HepG2 (cell line): ENCODE data around the gene EXOC6B. TPM values are rescaled to one million over a fixed set of nuclear protein-coding genes. Genes with fewer than 3 reads are reported as not detected.

Experiments used
- PRPF4 ChIP-seq: fragments of 200-400 bp; formaldehyde crosslinking; IDR thresholded peaks from 2 replicates; pipeline ENCODE4 v1.6.1; 2016; ENCODE audit warnings: low read length, low read depth; ENCODE audit not compliant: poor library complexity, severe bottlenecking
- RERE ChIP-seq: IDR thresholded peaks from 2 replicates; pipeline ENCODE4 v1.6.1; 2016; ENCODE audit warnings: low read depth, missing genetic modification reagents, missing compliant biosample characterization
- SMAD1 ChIP-seq: sonication (generic); formaldehyde crosslinking; IDR thresholded peaks from 2 replicates; pipeline ENCODE4 v1.4.0; 2020; ENCODE audit warnings: missing genetic modification reagents, low read depth, mild to moderate bottlenecking, borderline replicate concordance
- ZFY ChIP-seq: sonication (generic); formaldehyde crosslinking; IDR thresholded peaks from 2 replicates; pipeline ENCODE4 v1.4.0; 2020; ENCODE audit warnings: missing genetic modification reagents
- ZNF207 ChIP-seq: fragments of 450-650 bp; IDR thresholded peaks from 2 replicates; pipeline ENCODE4 v1.6.1; 2016; ENCODE audit warnings: antibody characterized with exemption, borderline replicate concordance
- ZNF576 ChIP-seq: sonication (generic); formaldehyde crosslinking; IDR thresholded peaks from 2 replicates; pipeline ENCODE4 v1.4.0; 2020; ENCODE audit warnings: mild to moderate bottlenecking, missing genetic modification reagents
- ZNF639 ChIP-seq: conservative IDR thresholded peaks from 2 replicates; pipeline ENCODE4 v1.6.1; 2018; ENCODE audit warnings: missing genetic modification reagents
- ZNF687 ChIP-seq: sonication (generic); formaldehyde crosslinking; IDR thresholded peaks from 2 replicates; pipeline ENCODE4 v1.5.1; 2020; ENCODE audit warnings: mild to moderate bottlenecking, missing genetic modification reagents, moderate library complexity
- polyA plus RNA-seq, 8 experiments: library from polyadenylated mRNA; depleted of rRNA in 3 of 8; stranded (reverse) in 7 of 8; unstranded in 1 of 8; fragments of >200 nt; fragmentation: Illumina TruSeq in 4 of 8; extraction: Trizol in 4 of 8; gene quantifications; 2 replicates each; pipeline versions ENCODE4 v1.2.1 to v1.2.3, GENCODE V29; 2011 to 2016; ENCODE audit warnings: low read depth in 4 of 8, missing spikeins in 1 of 8, mixed read lengths in 1 of 8; ENCODE audit not compliant: insufficient read depth in 1 of 8
- total RNA-seq, 5 experiments: library from RNA; depleted of rRNA; stranded (reverse); fragments of >200 nt; fragmentation: Illumina TruSeq; extraction: Trizol; gene quantifications; 2 replicates each; pipeline ENCODE4 v1.2.3, GENCODE V29; 2016; ENCODE audit warnings: low read depth in 1 of 5
- TF ChIP-seq, protein P1 (sequence below), 2 experiments: sonication (generic) in 1 of 2; formaldehyde crosslinking in 1 of 2; IDR thresholded peaks; 2 replicates each; pipeline versions ENCODE4 v1.5.1 to v1.6.1; 2011 to 2020; ENCODE audit warnings: borderline replicate concordance in 1 of 2, low read depth in 1 of 2, low read length in 1 of 2, mild to moderate bottlenecking in 1 of 2, missing genetic modification reagents in 1 of 2, moderate library complexity in 1 of 2
- TF ChIP-seq, protein P2 (sequence below): sonication (generic); formaldehyde crosslinking; conservative IDR thresholded peaks from 2 replicates; pipeline ENCODE4 v1.4.0; 2020; ENCODE audit warnings: missing genetic modification reagents

Gene EXOC6B
- total and polyA plus RNA-seq, 2 of the 13 experiments (the other 11 are each of a cell fraction or from before 2014, with no cell fraction given) = 9.1 to 15.9 TPM

- TF ChIP-seq ZNF576 (CRISPR knock-in tag) (no peak), ZNF207 (no peak), SMAD1 (CRISPR knock-in tag) (0 out of 2 replicates have a peak, but pooled peaks have one; percentile 33), PRPF4 (no peak), ZNF687 (peak; percentile 40; the same call in 1 of the 2 replicates), ZNF639 (CRISPR knock-in tag) (no peak), ZFY (CRISPR knock-in tag) (0 out of 2 replicates have a peak, but pooled peaks have one; percentile 34), RERE (CRISPR knock-in tag) (no peak)
- TF ChIP-seq, protein P1, sequence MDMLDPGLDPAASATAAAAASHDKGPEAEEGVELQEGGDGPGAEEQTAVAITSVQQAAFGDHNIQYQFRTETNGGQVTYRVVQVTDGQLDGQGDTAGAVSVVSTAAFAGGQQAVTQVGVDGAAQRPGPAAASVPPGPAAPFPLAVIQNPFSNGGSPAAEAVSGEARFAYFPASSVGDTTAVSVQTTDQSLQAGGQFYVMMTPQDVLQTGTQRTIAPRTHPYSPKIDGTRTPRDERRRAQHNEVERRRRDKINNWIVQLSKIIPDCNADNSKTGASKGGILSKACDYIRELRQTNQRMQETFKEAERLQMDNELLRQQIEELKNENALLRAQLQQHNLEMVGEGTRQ (IDR thresholded peaks at IDR 0.05; ENCODE audit: low read depth, low read length) = no peak
- TF ChIP-seq, protein P1 (CRISPR knock-in tag; IDR thresholded peaks at IDR 0.05; ENCODE audit: borderline replicate concordance) = no peak
- TF ChIP-seq, protein P2, sequence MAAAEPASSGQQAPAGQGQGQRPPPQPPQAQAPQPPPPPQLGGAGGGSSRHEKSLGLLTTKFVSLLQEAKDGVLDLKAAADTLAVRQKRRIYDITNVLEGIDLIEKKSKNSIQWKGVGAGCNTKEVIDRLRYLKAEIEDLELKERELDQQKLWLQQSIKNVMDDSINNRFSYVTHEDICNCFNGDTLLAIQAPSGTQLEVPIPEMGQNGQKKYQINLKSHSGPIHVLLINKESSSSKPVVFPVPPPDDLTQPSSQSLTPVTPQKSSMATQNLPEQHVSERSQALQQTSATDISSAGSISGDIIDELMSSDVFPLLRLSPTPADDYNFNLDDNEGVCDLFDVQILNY (CRISPR knock-in tag) = no peak
These were observed 676.2 kb downstream of the EXOC6B start (continued) for GRCh38 chr2:72149556-72150156.
